WTC11 (cell line): ENCODE measurements around the gene KCTD21. TPM values are rescaled to one million over a fixed set of nuclear protein-coding genes. Genes with fewer than 3 reads are reported as not detected.
"Not testable (repeated sequence)": the region's sequence is repeated elsewhere in the genome, so short reads cannot be mapped to it uniquely, and the experiment has no call there.

Experiments used
- ATAC-seq: fragments of 200-7000 bp; cut with Tn5 transposase; 2 replicates; pipeline ENCODE4 v1.10.0; 2021; ENCODE audit warnings: mild to moderate bottlenecking, moderate library complexity
- CTCF ChIA-PET: fragments of 300-600 bp; sonication (Branson Sonifier 250); formaldehyde crosslinking; loops from one replicate; lab custom pipeline; 2021; ENCODE audit warnings: antibody characterized with exemption; lab: Charles Lee
- POLR2A ChIA-PET: fragments of 350-600 bp; sonication (Branson Sonifier 250); formaldehyde crosslinking; loops from one replicate; lab custom pipeline; 2021; ENCODE audit warnings: antibody characterized with exemption; lab: Charles Lee
- DNase-seq: peaks from one replicate; pipeline ENCODE4 v3.0.0; 2021; ENCODE audit warnings: low spot score
- H3K27ac Mint-ChIP-seq: 2 replicates; pipeline ENCODE4 v1.8.0; 2021; ENCODE audit warnings: mixed read lengths
- H3K27me3 Mint-ChIP-seq: 2 replicates; pipeline ENCODE4 v1.8.0; 2021; ENCODE audit warnings: low read depth, mild to moderate bottlenecking, moderate library complexity, mixed read lengths
- H3K36me3 Mint-ChIP-seq: 2 replicates; pipeline ENCODE4 v1.8.0; 2021; ENCODE audit warnings: mixed read lengths
- H3K4me1 Mint-ChIP-seq: 2 replicates; pipeline ENCODE4 v1.8.0; 2022; ENCODE audit warnings: mixed read lengths
- H3K4me3 Mint-ChIP-seq: 2 replicates; pipeline ENCODE4 v1.8.0; 2021; ENCODE audit warnings: mild to moderate bottlenecking, moderate library complexity, mixed read lengths
- H3K9me3 Mint-ChIP-seq: 2 replicates; pipeline ENCODE4 v1.8.0; 2021; ENCODE audit warnings: mixed read lengths
- ATF1 ChIP-seq: sonication (generic); formaldehyde crosslinking; IDR thresholded peaks from 2 replicates; pipeline ENCODE4 v1.8.1; 2023; ENCODE audit warnings: mild to moderate bottlenecking, moderate library complexity, missing genetic modification reagents
- ETV6 ChIP-seq: sonication (generic); formaldehyde crosslinking; IDR thresholded peaks from 2 replicates; pipeline ENCODE4 v1.8.1; 2022; ENCODE audit warnings: mild to moderate bottlenecking, missing genetic modification reagents
- IRF1 ChIP-seq: sonication (generic); formaldehyde crosslinking; IDR thresholded peaks from 2 replicates; pipeline ENCODE4 v1.8.0; 2023; ENCODE audit warnings: missing genetic modification reagents
- KAT7 ChIP-seq: sonication (generic); formaldehyde crosslinking; IDR thresholded peaks from 2 replicates; pipeline ENCODE4 v1.8.1; 2023; ENCODE audit warnings: missing genetic modification reagents, mild to moderate bottlenecking, borderline replicate concordance
- MAX ChIP-seq: sonication (generic); formaldehyde crosslinking; IDR thresholded peaks from 2 replicates; pipeline ENCODE4 v1.8.0; 2022; ENCODE audit warnings: mild to moderate bottlenecking, missing genetic modification reagents
- RELA ChIP-seq: sonication (generic); formaldehyde crosslinking; IDR thresholded peaks from 2 replicates; pipeline ENCODE4 v1.8.1; 2022; ENCODE audit warnings: missing genetic modification reagents, mild to moderate bottlenecking, borderline replicate concordance
- SP1 ChIP-seq: sonication (generic); formaldehyde crosslinking; conservative IDR thresholded peaks from 2 replicates; pipeline ENCODE4 v1.8.1; 2022; ENCODE audit warnings: missing genetic modification reagents
- TCF7 ChIP-seq: sonication (generic); formaldehyde crosslinking; IDR thresholded peaks from 2 replicates; pipeline ENCODE4 v1.8.0; 2022; ENCODE audit warnings: mild to moderate bottlenecking, low read depth, missing genetic modification reagents, moderate library complexity
- ZNF121 ChIP-seq: sonication (generic); formaldehyde crosslinking; IDR thresholded peaks from 2 replicates; pipeline ENCODE4 v1.8.0; 2023; ENCODE audit warnings: missing genetic modification reagents
- ZNF423 ChIP-seq: fragments of 250-450 bp; sonication (Bioruptor Pico); IDR thresholded peaks from 2 replicates; pipeline ENCODE4 v2.1.2; 2022; ENCODE audit warnings: mild to moderate bottlenecking, moderate library complexity
- ZNF671 ChIP-seq: fragments of 250-450 bp; sonication (Bioruptor Pico); IDR thresholded peaks from 2 replicates; pipeline ENCODE4 v1.8.0; 2021; ENCODE audit warnings: mild to moderate bottlenecking
- total RNA-seq: library from RNA; stranded (reverse); gene quantifications from 3 replicates; pipeline ENCODE4 v1.2.3, GENCODE V29; 2021
- TF ChIP-seq, protein P1 (sequence below): sonication (generic); formaldehyde crosslinking; IDR thresholded peaks from 2 replicates; pipeline ENCODE4 v1.8.1; 2023; ENCODE audit warnings: mild to moderate bottlenecking, missing genetic modification reagents
- TF ChIP-seq, protein P2 (sequence below): sonication (generic); formaldehyde crosslinking; IDR thresholded peaks from 2 replicates; pipeline ENCODE4 v1.8.0; 2023; ENCODE audit warnings: mild to moderate bottlenecking, missing genetic modification reagents
- TF ChIP-seq, protein P3 (sequence below): sonication (generic); formaldehyde crosslinking; IDR thresholded peaks from 2 replicates; pipeline ENCODE4 v1.8.1; 2022; ENCODE audit warnings: low read depth, mild to moderate bottlenecking, moderate library complexity, missing genetic modification reagents, borderline replicate concordance
- TF ChIP-seq, protein P4 (sequence below): sonication (generic); formaldehyde crosslinking; conservative IDR thresholded peaks from 2 replicates; pipeline ENCODE4 v1.8.1; 2023; ENCODE audit warnings: mild to moderate bottlenecking, low read depth, missing genetic modification reagents, moderate library complexity

KCTD21 gene
- total RNA-seq, 1 experiment from 2014 or later: 2.8 TPM

- TF ChIP-seq, protein P1, sequence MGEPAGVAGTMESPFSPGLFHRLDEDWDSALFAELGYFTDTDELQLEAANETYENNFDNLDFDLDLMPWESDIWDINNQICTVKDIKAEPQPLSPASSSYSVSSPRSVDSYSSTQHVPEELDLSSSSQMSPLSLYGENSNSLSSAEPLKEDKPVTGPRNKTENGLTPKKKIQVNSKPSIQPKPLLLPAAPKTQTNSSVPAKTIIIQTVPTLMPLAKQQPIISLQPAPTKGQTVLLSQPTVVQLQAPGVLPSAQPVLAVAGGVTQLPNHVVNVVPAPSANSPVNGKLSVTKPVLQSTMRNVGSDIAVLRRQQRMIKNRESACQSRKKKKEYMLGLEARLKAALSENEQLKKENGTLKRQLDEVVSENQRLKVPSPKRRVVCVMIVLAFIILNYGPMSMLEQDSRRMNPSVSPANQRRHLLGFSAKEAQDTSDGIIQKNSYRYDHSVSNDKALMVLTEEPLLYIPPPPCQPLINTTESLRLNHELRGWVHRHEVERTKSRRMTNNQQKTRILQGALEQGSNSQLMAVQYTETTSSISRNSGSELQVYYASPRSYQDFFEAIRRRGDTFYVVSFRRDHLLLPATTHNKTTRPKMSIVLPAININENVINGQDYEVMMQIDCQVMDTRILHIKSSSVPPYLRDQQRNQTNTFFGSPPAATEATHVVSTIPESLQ (CRISPR knock-in tag): no peak
- TF ChIP-seq ETV6 (CRISPR knock-in tag) (no peak), KAT7 (CRISPR knock-in tag) (no peak), ATF1 (CRISPR knock-in tag) (no peak), IRF1 (CRISPR knock-in tag) (no peak), ZNF121 (CRISPR knock-in tag) (no peak), TCF7 (no peak), SP1 (no peak), RELA (CRISPR knock-in tag) (no peak)
- TF ChIP-seq, protein P2, sequence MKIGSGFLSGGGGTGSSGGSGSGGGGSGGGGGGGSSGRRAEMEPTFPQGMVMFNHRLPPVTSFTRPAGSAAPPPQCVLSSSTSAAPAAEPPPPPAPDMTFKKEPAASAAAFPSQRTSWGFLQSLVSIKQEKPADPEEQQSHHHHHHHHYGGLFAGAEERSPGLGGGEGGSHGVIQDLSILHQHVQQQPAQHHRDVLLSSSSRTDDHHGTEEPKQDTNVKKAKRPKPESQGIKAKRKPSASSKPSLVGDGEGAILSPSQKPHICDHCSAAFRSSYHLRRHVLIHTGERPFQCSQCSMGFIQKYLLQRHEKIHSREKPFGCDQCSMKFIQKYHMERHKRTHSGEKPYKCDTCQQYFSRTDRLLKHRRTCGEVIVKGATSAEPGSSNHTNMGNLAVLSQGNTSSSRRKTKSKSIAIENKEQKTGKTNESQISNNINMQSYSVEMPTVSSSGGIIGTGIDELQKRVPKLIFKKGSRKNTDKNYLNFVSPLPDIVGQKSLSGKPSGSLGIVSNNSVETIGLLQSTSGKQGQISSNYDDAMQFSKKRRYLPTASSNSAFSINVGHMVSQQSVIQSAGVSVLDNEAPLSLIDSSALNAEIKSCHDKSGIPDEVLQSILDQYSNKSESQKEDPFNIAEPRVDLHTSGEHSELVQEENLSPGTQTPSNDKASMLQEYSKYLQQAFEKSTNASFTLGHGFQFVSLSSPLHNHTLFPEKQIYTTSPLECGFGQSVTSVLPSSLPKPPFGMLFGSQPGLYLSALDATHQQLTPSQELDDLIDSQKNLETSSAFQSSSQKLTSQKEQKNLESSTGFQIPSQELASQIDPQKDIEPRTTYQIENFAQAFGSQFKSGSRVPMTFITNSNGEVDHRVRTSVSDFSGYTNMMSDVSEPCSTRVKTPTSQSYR (CRISPR knock-in tag): no peak
Measured at GRCh38 chr11:78237293-78238046, 49.0 kb upstream of the KCTD21 start (continued).

- Mint-ChIP-seq H3K27ac (no peak overlapping the region), H3K9me3 (peaks cover 10% of the 10 kb centered on the region), H3K36me3 (peaks cover 2% of the 10 kb centered on the region; the same call in 1 of the 2 replicates), H3K4me3 (no peak overlapping the region), H3K27me3 (no peaks in the 10 kb centered on the region), H3K4me1 (no peaks in the 10 kb centered on the region)
- TF ChIP-seq ZNF671: no peak
- no peak for TF ChIP-seq ZNF423
- TF ChIP-seq MAX (CRISPR knock-in tag): no peak
- ATAC-seq (no peak), DNase-seq (no peak)
- POLR2A ChIA-PET: no interaction called here
- CTCF ChIA-PET: interaction anchor here (0.6 kb wide), 1 partner anchor 66 kb away, joined by 3 read pairs; no protein-coding TSS in a partner anchor
Measured at GRCh38 chr11:78234006-78234405, 45.6 kb upstream of the KCTD21 start.

DNA sequence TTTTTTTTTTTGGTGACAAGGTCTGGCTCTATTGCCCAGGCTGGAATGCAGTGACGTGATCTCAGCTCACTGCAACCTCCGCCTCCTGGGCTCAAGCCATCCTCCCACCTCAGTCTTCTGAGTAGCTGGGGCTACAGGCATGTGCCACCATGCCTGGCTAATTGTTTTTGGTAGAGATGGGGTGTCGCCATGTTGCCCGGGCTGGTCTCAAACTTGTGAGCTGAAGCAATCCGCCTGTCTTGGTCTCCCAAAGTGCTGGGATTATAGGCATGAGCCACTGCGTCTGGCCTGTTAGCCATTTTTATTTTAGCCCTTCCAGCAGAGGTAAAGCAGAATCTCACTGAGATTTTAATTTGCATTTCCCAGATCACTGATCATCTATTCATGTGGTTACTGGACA is 44.6 kb upstream of the KCTD21 start:
- H3K4me3 Mint-ChIP-seq, H3K36me3 Mint-ChIP-seq, ATAC-seq, DNase-seq, H3K27me3 Mint-ChIP-seq, H3K4me1 Mint-ChIP-seq, H3K27ac Mint-ChIP-seq, H3K9me3 Mint-ChIP-seq: not testable (repeated sequence)
- CTCF ChIA-PET: interaction anchor here (1.1 kb wide), 1 partner anchor 332 kb away, joined by 4 read pairs; no protein-coding TSS in a partner anchor
- POLR2A ChIA-PET: interaction anchor here (0.8 kb wide), 1 partner anchor 185 kb away, joined by 8 read pairs; no protein-coding TSS in a partner anchor

DNA sequence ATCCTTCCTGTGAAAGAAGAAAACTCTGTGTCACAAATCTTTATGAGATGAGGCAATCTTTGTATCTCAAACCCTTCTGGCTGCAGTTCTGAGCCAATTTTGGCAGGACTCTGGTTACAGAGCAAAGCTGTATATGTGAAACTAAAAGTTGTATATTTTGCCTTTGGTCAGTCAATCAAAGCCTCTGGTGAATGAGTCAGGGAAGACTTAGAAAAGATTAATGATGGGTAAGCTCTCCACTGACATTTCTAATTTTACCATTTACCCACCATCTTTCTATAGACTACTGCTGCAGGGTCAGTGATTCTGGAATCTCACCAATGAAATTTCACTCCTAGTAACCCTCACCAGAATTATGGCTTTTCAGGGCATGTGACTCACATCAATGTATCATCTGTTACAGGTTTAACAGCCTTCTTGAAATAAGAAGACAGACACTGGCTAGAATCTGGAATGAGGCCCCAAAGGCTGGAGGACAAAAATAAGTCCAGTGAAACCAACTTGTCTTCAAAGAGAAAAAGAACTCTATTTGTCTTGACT is 43.6 kb upstream of the KCTD21 start:
- Mint-ChIP-seq H3K9me3 (peaks cover under 1% of the 10 kb centered on the region), H3K27me3 (no peaks in the 10 kb centered on the region), H3K36me3 (no peaks in the 10 kb centered on the region), H3K4me3 (no peak overlapping the region), H3K27ac (no peak overlapping the region), H3K4me1 (no peaks in the 10 kb centered on the region)
- ChIA-PET CTCF (no interaction called here), POLR2A (no interaction called here)
- DNase-seq (no peak), ATAC-seq (no peak)
- TF ChIP-seq, protein P3, sequence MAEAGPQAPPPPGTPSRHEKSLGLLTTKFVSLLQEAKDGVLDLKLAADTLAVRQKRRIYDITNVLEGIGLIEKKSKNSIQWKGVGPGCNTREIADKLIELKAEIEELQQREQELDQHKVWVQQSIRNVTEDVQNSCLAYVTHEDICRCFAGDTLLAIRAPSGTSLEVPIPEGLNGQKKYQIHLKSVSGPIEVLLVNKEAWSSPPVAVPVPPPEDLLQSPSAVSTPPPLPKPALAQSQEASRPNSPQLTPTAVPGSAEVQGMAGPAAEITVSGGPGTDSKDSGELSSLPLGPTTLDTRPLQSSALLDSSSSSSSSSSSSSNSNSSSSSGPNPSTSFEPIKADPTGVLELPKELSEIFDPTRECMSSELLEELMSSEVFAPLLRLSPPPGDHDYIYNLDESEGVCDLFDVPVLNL: no peak
- TF ChIP-seq, protein P4, sequence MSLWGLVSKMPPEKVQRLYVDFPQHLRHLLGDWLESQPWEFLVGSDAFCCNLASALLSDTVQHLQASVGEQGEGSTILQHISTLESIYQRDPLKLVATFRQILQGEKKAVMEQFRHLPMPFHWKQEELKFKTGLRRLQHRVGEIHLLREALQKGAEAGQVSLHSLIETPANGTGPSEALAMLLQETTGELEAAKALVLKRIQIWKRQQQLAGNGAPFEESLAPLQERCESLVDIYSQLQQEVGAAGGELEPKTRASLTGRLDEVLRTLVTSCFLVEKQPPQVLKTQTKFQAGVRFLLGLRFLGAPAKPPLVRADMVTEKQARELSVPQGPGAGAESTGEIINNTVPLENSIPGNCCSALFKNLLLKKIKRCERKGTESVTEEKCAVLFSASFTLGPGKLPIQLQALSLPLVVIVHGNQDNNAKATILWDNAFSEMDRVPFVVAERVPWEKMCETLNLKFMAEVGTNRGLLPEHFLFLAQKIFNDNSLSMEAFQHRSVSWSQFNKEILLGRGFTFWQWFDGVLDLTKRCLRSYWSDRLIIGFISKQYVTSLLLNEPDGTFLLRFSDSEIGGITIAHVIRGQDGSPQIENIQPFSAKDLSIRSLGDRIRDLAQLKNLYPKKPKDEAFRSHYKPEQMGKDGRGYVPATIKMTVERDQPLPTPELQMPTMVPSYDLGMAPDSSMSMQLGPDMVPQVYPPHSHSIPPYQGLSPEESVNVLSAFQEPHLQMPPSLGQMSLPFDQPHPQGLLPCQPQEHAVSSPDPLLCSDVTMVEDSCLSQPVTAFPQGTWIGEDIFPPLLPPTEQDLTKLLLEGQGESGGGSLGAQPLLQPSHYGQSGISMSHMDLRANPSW (CRISPR knock-in tag): no peak
